Parathyroid adenoma (tissue), 2 donors: ENCODE results near the gene TRIM67.

Experiments used
- H2AFZ ChIP-seq: fragments of 300-600 bp; sonication (generic); one replicate; pipeline ENCODE4 v1.7.0; 2017; ENCODE audit warnings: antibody characterized with exemption, mild to moderate bottlenecking
- H3K27ac ChIP-seq: fragments of 300-600 bp; sonication (generic); one replicate; pipeline ENCODE4 v1.7.0; 2017
- H3K27me3 ChIP-seq: fragments of 300-600 bp; sonication (generic); one replicate; pipeline ENCODE4 v1.7.0; 2017; ENCODE audit warnings: low read length; ENCODE audit not compliant: control insufficient read depth, insufficient read depth
- H3K36me3 ChIP-seq: fragments of 300-600 bp; sonication (generic); one replicate; pipeline ENCODE4 v1.7.0; 2017; ENCODE audit warnings: low read length; ENCODE audit not compliant: control insufficient read depth, insufficient read depth
- H3K4me1 ChIP-seq: fragments of 300-600 bp; sonication (generic); one replicate; pipeline ENCODE4 v1.7.0; 2017; ENCODE audit warnings: control low read depth
- H3K4me2 ChIP-seq: fragments of 300-600 bp; sonication (generic); one replicate; pipeline ENCODE4 v1.7.0; 2017; ENCODE audit warnings: low read length
- H3K4me3 ChIP-seq: fragments of 300-600 bp; sonication (generic); one replicate; pipeline ENCODE4 v1.7.0; 2017; ENCODE audit warnings: low read depth, low read length
- H3K79me2 ChIP-seq: fragments of 300-600 bp; sonication (generic); one replicate; pipeline ENCODE4 v1.7.0; 2017; ENCODE audit warnings: control low read depth
- H3K9ac ChIP-seq: fragments of 300-600 bp; sonication (generic); one replicate; pipeline ENCODE4 v1.7.0; 2017; ENCODE audit warnings: mild to moderate bottlenecking
- H3K9me3 ChIP-seq: fragments of 300-600 bp; sonication (generic); one replicate; pipeline ENCODE4 v1.7.0; 2017; ENCODE audit warnings: low read length; ENCODE audit not compliant: control insufficient read depth
- CTCF ChIP-seq: fragments of 300-600 bp; sonication (generic); IDR thresholded peaks from one replicate; pipeline ENCODE4 v1.7.0; 2017; ENCODE audit warnings: antibody characterized with exemption, mild to moderate bottlenecking
- donor health status: primary hyperparathyroidism.

TRIM67 gene

DNA sequence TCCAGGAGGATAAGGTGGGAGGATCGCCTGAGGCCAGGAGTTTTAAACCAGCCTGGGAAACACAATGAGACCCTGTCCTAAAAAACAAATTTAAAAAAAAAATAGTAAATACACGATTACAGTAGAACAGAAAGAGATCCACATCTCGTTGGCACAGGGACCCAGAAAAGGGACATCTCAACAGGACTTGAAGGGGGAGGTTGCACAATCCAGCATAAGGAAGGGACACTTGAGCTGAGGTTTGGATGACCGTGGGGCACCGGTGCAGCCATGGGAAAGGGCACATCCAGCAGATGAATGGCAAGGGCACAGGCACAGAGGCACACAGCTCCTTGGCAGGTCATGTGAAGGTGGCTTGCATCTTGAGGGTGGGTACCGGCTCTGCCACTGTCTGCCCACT lies 20.5 kb downstream of the TRIM67 start:
- Histone ChIP-seq H3K9ac (no peak overlapping the region), H3K4me3 (no peak overlapping the region), H2AFZ (no peak overlapping the region), H3K9me3 (no peaks in the 10 kb centered on the region), H3K4me2 (no peak overlapping the region), H3K36me3 (no peaks in the 10 kb centered on the region), H3K79me2 (no peaks in the 10 kb centered on the region), H3K4me1 (no peaks in the 10 kb centered on the region), H3K27ac (no peak overlapping the region), H3K27me3 (no peaks in the 10 kb centered on the region)
- TF ChIP-seq CTCF = no peak

GRCh38 chr1:231183639-231184590 lies 22.1 kb downstream of the TRIM67 start:
- Histone ChIP-seq H2AFZ (no peak overlapping the region), H3K27me3 (no peaks in the 10 kb centered on the region), H3K27ac (no peak overlapping the region), H3K79me2 (no peaks in the 10 kb centered on the region), H3K9me3 (no peaks in the 10 kb centered on the region), H3K36me3 (no peaks in the 10 kb centered on the region), H3K4me2 (no peak overlapping the region), H3K4me3 (no peak overlapping the region), H3K9ac (no peak overlapping the region), H3K4me1 (no peaks in the 10 kb centered on the region)
- no peak for TF ChIP-seq CTCF

- H3K4me1 ChIP-seq = no peaks in the 10 kb centered on the region
- H3K79me2 ChIP-seq = no peaks in the 10 kb centered on the region
- no peaks in the 10 kb centered on the region for H3K9me3 ChIP-seq
- H3K4me3 ChIP-seq = no peak overlapping the region
- no peak overlapping the region for H3K9ac ChIP-seq
- H2AFZ ChIP-seq = no peak overlapping the region
- no peaks in the 10 kb centered on the region for H3K36me3 ChIP-seq
- H3K4me2 ChIP-seq = no peak overlapping the region
- no peak overlapping the region for H3K27ac ChIP-seq
- H3K27me3 ChIP-seq = no peaks in the 10 kb centered on the region
- TF ChIP-seq CTCF = no peak
These were observed 23.0 kb downstream of the TRIM67 start for GRCh38 chr1:231184891-231185290.

DNA sequence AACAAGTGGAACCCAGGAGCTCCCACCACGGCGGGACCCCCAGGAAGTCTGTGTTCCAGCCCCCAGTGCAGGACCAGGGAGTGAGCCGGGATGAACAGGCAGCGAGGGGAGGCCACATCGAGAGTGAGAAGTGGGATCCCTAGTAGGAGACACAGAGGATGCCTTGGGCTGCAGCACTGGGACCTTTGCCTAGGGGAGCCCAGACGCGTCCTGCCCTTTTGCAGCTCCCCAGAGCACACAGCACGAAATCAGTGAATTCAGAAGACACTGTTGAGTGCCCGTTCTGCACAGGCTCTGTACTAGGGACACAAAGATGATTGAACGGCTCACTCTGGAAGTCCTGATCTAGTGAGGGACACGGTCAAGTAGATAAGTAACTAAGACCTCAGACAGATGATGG lies 23.5 kb downstream of the TRIM67 start:
- H3K4me2 ChIP-seq = no peak overlapping the region
- no peak overlapping the region for H2AFZ ChIP-seq
- H3K4me3 ChIP-seq = no peak overlapping the region
- H3K27ac ChIP-seq = no peak overlapping the region
- H3K4me1 ChIP-seq = no peaks in the 10 kb centered on the region
- no peak overlapping the region for H3K9ac ChIP-seq
- H3K36me3 ChIP-seq = no peaks in the 10 kb centered on the region
- no peak for TF ChIP-seq CTCF
- no peaks in the 10 kb centered on the region for H3K79me2 ChIP-seq
- H3K27me3 ChIP-seq = no peaks in the 10 kb centered on the region
- no peaks in the 10 kb centered on the region for H3K9me3 ChIP-seq
